ENCODE results near the gene KCNMA1.

The KCNMA1 gene

DNA sequence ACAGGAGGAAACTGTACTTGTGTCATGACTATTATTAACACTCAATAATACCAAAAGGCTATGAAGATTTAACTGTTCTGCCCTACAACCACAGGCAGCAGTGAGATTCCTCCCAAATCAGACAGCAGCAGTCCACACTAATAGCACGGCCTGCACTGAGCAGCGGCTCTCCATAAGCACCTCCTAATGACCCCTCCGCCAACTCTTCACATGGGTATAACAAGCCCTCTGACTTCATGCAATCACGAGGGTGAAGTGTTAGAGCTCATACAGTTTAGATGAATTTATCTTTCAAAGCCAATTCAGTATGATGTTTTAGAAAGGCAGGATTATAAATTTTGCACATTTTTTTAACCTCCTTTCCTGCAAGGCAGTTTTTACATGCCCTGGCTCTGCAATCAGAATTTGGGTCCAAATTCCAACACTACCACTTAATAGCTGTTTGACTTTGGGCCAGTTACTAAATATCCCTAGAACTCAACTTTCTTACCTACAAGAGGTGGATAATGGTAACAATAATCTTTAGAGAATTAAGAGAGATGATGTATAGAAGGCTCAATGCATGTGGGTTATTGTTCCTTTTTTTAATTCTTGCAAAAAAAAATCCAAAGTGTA, 617.1 kb downstream of the KCNMA1 start:
- Histone ChIP-seq H3K36me3 (ENCODE audit: control insufficient read depth, insufficient read depth, low read length) (no peaks in the 10 kb centered on the region), H3K4ac (ENCODE audit: low read depth, low read length) (no peak overlapping the region), H3K56ac (ENCODE audit: low read length) (no peak overlapping the region), H3K18ac (ENCODE audit: low read length) (no peak overlapping the region), H3K27ac (ENCODE audit: low read depth, low read length) (no peak overlapping the region), H2BK120ac (ENCODE audit: low read depth, low read length) (no peak overlapping the region), H4K8ac (ENCODE audit: low read depth, low read length) (no peak overlapping the region), H3K4me1 (ENCODE audit: control insufficient read depth, low read depth, low read length) (no peaks in the 10 kb centered on the region), H3K79me1 (ENCODE audit: low read length) (no peaks in the 10 kb centered on the region), H3K4me3 (ENCODE audit: low read length) (no peak overlapping the region), H3K23ac (ENCODE audit: low read length) (no peak overlapping the region), H3K27me3 (ENCODE audit: insufficient read depth, low read length, poor library complexity) (no peaks in the 10 kb centered on the region), H2AK5ac (ENCODE audit: low read length) (no peak overlapping the region), H3K9ac (ENCODE audit: low read length) (no peak overlapping the region), H3K79me2 (ENCODE audit: control insufficient read depth, insufficient read depth, low read length) (no peaks in the 10 kb centered on the region), H2BK15ac (replicated peaks; ENCODE audit: low read depth) (no peak overlapping the region), H3K4me2 (ENCODE audit: low read length) (no peak overlapping the region), H4K5ac (ENCODE audit: low read length) (no peak overlapping the region), H2BK5ac (ENCODE audit: low read length) (no peak overlapping the region)
- WGBS (ENCODE audit: extremely low coverage, insufficient coverage, low lambda C conversion rate) = no CpG with 5 or more reads among the region's 4 CpGs
- no peak for DNase-seq

DNA sequence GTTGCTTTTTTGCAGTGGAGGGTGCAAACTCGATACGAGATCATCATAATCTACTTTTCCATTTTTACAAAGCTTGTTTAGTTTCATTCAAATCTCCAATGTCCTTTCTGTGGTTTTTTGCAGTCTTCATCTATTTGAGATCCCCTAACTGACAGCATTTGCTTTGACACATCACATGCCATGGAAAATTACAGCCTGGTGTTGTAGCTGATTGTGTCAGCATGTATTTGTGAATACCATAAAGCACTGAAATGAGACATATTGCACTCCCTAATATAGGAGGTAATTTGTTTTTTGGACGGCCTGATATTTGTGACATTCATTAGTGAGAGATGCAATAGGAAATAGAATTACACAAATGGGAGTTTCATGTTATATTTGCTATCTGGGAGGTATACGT, 620.8 kb downstream of the KCNMA1 start:
- Histone ChIP-seq H3K79me1 (ENCODE audit: low read length) (no peaks in the 10 kb centered on the region), H2BK15ac (replicated peaks; ENCODE audit: low read depth) (no peak overlapping the region), H2AK5ac (ENCODE audit: low read length) (no peak overlapping the region), H3K27ac (ENCODE audit: low read depth, low read length) (no peak overlapping the region), H3K27me3 (ENCODE audit: insufficient read depth, low read length, poor library complexity) (no peaks in the 10 kb centered on the region), H3K18ac (ENCODE audit: low read length) (no peak overlapping the region), H3K79me2 (ENCODE audit: control insufficient read depth, insufficient read depth, low read length) (no peaks in the 10 kb centered on the region), H4K5ac (ENCODE audit: low read length) (no peak overlapping the region), H3K4me2 (ENCODE audit: low read length) (no peak overlapping the region), H3K4ac (ENCODE audit: low read depth, low read length) (no peak overlapping the region), H2BK5ac (ENCODE audit: low read length) (no peak overlapping the region), H3K4me3 (ENCODE audit: low read length) (no peak overlapping the region), H3K4me1 (ENCODE audit: control insufficient read depth, low read depth, low read length) (no peaks in the 10 kb centered on the region), H3K9ac (ENCODE audit: low read length) (no peak overlapping the region), H3K23ac (ENCODE audit: low read length) (no peak overlapping the region), H3K56ac (ENCODE audit: low read length) (no peak overlapping the region), H3K36me3 (ENCODE audit: control insufficient read depth, insufficient read depth, low read length) (no peaks in the 10 kb centered on the region), H2BK120ac (ENCODE audit: low read depth, low read length) (no peak overlapping the region), H4K8ac (ENCODE audit: low read depth, low read length) (no peak overlapping the region)
- no CpG with 5 or more reads among the region's 4 CpGs for WGBS (ENCODE audit: extremely low coverage, insufficient coverage, low lambda C conversion rate)
- no peak for DNase-seq

DNA sequence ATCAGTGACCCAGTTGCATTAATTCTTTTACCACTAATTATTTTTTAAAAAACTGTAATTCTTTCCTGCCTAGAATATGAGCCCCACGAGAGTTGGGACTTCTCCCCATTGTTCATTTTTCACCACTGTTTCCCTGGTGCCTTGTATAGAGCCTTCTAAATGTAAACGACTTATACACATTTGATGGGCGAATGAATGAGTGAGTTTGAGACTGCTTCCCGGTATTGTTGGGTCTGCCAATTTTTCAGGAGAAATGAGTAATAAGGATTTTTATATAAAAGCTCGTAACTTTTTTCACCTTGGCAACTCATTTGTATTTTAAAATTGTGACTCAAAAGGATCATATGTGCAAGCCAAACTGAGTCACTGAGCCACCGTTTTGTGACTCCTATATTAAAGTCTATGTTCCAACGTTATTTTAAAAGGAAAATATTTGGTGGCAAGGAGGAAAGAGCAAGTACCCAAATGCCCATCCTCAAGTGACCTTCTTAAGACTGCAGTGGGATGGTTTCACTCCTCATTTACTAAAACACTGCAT, 621.3 kb downstream of the KCNMA1 start:
- no peak overlapping the region for H3K4ac ChIP-seq (ENCODE audit: low read depth, low read length)
- H3K27me3 ChIP-seq (ENCODE audit: insufficient read depth, low read length, poor library complexity) = no peaks in the 10 kb centered on the region
- H3K18ac ChIP-seq (ENCODE audit: low read length) = no peak overlapping the region
- H3K9ac ChIP-seq (ENCODE audit: low read length) = no peak overlapping the region
- H3K56ac ChIP-seq (ENCODE audit: low read length) = no peak overlapping the region
- no peak overlapping the region for H2BK120ac ChIP-seq (ENCODE audit: low read depth, low read length)
- H3K79me2 ChIP-seq (ENCODE audit: control insufficient read depth, insufficient read depth, low read length) = no peaks in the 10 kb centered on the region
- no peak overlapping the region for H4K5ac ChIP-seq (ENCODE audit: low read length)
- no peak overlapping the region for H2BK15ac ChIP-seq (replicated peaks; ENCODE audit: low read depth)
- H3K36me3 ChIP-seq (ENCODE audit: control insufficient read depth, insufficient read depth, low read length) = no peaks in the 10 kb centered on the region
- no peaks in the 10 kb centered on the region for H3K79me1 ChIP-seq (ENCODE audit: low read length)
- no peak overlapping the region for H2AK5ac ChIP-seq (ENCODE audit: low read length)
- no peak overlapping the region for H3K4me2 ChIP-seq (ENCODE audit: low read length)
- no CpG with 5 or more reads among the region's 7 CpGs for WGBS (ENCODE audit: extremely low coverage, insufficient coverage, low lambda C conversion rate)
- no peak overlapping the region for H3K27ac ChIP-seq (ENCODE audit: low read depth, low read length)
- no peak overlapping the region for H4K8ac ChIP-seq (ENCODE audit: low read depth, low read length)
- no peak overlapping the region for H2BK5ac ChIP-seq (ENCODE audit: low read length)
- H3K4me1 ChIP-seq (ENCODE audit: control insufficient read depth, low read depth, low read length) = no peaks in the 10 kb centered on the region
- H3K4me3 ChIP-seq (ENCODE audit: low read length) = no peak overlapping the region
- DNase-seq = no peak
- H3K23ac ChIP-seq (ENCODE audit: low read length) = no peak overlapping the region

DNA sequence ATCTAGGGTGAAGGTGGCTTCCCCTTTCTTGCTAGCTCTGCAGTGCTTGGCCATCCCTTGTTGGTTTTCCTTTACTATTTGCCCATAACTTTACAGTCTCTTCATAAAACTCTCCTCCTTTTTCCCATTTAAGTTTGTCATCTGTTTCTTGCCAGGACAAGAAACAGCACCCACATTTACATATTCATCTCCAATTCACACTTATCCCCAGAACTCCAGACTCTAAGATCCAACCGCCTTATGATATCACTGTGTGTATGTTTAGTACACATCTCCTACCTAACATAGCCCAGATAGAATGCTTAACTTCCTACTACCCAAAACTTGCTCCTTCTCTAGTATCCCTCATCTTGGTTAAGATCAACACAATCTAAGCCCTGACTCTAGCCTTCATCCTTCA, 622.2 kb downstream of the KCNMA1 start:
- no peak overlapping the region for H3K56ac ChIP-seq (ENCODE audit: low read length)
- no peaks in the 10 kb centered on the region for H3K27me3 ChIP-seq (ENCODE audit: insufficient read depth, low read length, poor library complexity)
- WGBS (ENCODE audit: extremely low coverage, insufficient coverage, low lambda C conversion rate) = no CpG with 5 or more reads among the region's 1 CpG
- H3K36me3 ChIP-seq (ENCODE audit: control insufficient read depth, insufficient read depth, low read length) = no peaks in the 10 kb centered on the region
- no peaks in the 10 kb centered on the region for H3K4me1 ChIP-seq (ENCODE audit: control insufficient read depth, low read depth, low read length)
- no peaks in the 10 kb centered on the region for H3K79me2 ChIP-seq (ENCODE audit: control insufficient read depth, insufficient read depth, low read length)
- H3K9ac ChIP-seq (ENCODE audit: low read length) = no peak overlapping the region
- no peak overlapping the region for H3K27ac ChIP-seq (ENCODE audit: low read depth, low read length)
- no peak overlapping the region for H2AK5ac ChIP-seq (ENCODE audit: low read length)
- H3K4me2 ChIP-seq (ENCODE audit: low read length) = no peak overlapping the region
- H2BK120ac ChIP-seq (ENCODE audit: low read depth, low read length) = no peak overlapping the region
- H3K18ac ChIP-seq (ENCODE audit: low read length) = no peak overlapping the region
- H3K79me1 ChIP-seq (ENCODE audit: low read length) = no peaks in the 10 kb centered on the region
- no peak overlapping the region for H3K23ac ChIP-seq (ENCODE audit: low read length)
- DNase-seq = no peak
- no peak overlapping the region for H2BK5ac ChIP-seq (ENCODE audit: low read length)
- no peak overlapping the region for H2BK15ac ChIP-seq (replicated peaks; ENCODE audit: low read depth)
- H4K5ac ChIP-seq (ENCODE audit: low read length) = no peak overlapping the region
- no peak overlapping the region for H4K8ac ChIP-seq (ENCODE audit: low read depth, low read length)
- H3K4ac ChIP-seq (ENCODE audit: low read depth, low read length) = no peak overlapping the region
- H3K4me3 ChIP-seq (ENCODE audit: low read length) = no peak overlapping the region

DNA sequence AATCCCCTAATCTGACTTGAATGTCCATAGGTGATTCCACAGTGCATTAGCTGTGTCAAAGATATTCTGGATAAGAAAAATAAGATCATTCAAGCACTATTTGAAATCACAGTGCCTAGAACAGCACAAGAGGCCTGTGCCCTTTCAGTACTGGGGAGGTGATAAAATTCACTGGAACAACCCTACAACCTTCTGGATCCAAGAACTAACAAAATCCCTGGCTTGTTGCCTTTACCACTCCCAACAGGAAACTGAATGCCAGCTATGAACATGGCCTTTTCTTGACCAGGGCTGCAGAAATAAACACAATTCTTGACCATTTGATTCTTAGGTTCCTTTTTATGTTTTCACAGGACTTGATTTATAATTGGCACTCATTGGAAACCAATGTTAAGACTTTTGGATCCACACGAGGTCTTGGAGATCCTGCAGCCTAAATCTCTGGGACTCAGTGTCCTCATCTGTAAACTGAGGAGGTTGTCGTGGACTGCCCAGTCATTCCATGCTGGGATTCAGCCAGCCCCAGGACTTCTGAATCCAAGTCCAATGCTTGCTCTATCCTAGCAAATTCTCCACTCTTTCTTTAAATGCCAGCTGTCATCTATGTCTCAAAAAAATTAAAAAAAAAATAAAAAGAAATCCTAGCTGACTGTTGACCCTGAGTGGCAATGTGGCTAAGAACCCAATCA, 624.7 kb downstream of the KCNMA1 start:
- Histone ChIP-seq H3K4ac (ENCODE audit: low read depth, low read length) (no peak overlapping the region), H3K4me3 (ENCODE audit: low read length) (no peak overlapping the region)
- WGBS (ENCODE audit: extremely low coverage, insufficient coverage, low lambda C conversion rate) = no CpG with 5 or more reads among the region's 2 CpGs

More for the DNA sequence above, 624.7 kb downstream of the KCNMA1 start:
- Histone ChIP-seq H2BK15ac (replicated peaks; ENCODE audit: low read depth) (no peak overlapping the region), H3K36me3 (ENCODE audit: control insufficient read depth, insufficient read depth, low read length) (no peaks in the 10 kb centered on the region), H3K23ac (ENCODE audit: low read length) (no peak overlapping the region), H3K27me3 (ENCODE audit: insufficient read depth, low read length, poor library complexity) (no peaks in the 10 kb centered on the region), H4K5ac (ENCODE audit: low read length) (no peak overlapping the region), H2BK5ac (ENCODE audit: low read length) (no peak overlapping the region), H2AK5ac (ENCODE audit: low read length) (no peak overlapping the region), H3K18ac (ENCODE audit: low read length) (no peak overlapping the region), H3K56ac (ENCODE audit: low read length) (no peak overlapping the region), H3K27ac (ENCODE audit: low read depth, low read length) (no peak overlapping the region), H4K8ac (ENCODE audit: low read depth, low read length) (no peak overlapping the region), H3K79me1 (ENCODE audit: low read length) (no peaks in the 10 kb centered on the region), H2BK120ac (ENCODE audit: low read depth, low read length) (no peak overlapping the region), H3K79me2 (ENCODE audit: control insufficient read depth, insufficient read depth, low read length) (no peaks in the 10 kb centered on the region), H3K4me1 (ENCODE audit: control insufficient read depth, low read depth, low read length) (no peaks in the 10 kb centered on the region), H3K4me2 (ENCODE audit: low read length) (no peak overlapping the region), H3K9ac (ENCODE audit: low read length) (no peak overlapping the region)
- no peak for DNase-seq

Data from mesendoderm (in vitro differentiated cells).